GM12891 (cell line): ENCODE data around the gene PDGFRB.

ENCODE experiments used
- POLR2A ChIP-seq: IDR thresholded peaks from 2 replicates; pipeline ENCODE4 v1.6.1; 2011; ENCODE audit warnings: low read depth, low read length, control low read depth
- POLR2AphosphoS5 ChIP-seq: IDR thresholded peaks from 2 replicates; pipeline ENCODE4 v1.6.1; 2011; ENCODE audit warnings: low read depth, low read length, control low read depth
- POU2F2 ChIP-seq: IDR thresholded peaks from 2 replicates; pipeline ENCODE4 v1.6.1; 2011; ENCODE audit warnings: low read depth, mild to moderate bottlenecking, control low read depth, low read length, moderate library complexity
- SPI1 ChIP-seq: IDR thresholded peaks from 2 replicates; pipeline ENCODE4 v1.6.1; 2011; ENCODE audit warnings: low read depth, low read length, control low read depth
- TAF1 ChIP-seq: IDR thresholded peaks from 2 replicates; pipeline ENCODE4 v1.6.1; 2011; ENCODE audit warnings: low read depth, low read length, control low read depth

DNA sequence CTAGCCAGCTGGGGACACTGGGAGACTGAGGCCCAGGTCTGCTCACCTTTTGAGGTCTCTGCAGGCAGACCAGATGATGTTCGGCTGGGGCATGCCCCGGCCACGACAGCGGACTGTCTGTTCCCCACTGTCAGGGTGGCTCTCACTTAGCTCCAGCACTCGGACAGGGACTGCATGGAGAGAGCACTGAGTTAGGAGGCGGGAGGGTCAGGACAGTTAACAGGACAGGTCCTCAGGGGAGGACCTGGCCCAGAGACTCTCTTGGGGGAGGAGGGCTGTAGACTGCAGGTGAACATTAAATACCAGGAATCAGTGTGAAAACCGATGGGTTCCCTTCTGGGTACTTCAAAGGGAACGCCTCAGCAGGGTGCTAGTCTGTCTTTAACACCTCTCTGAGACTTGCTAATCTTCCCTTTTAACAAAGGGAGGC, 25.1 kb downstream of the PDGFRB start:
- no peak for TF ChIP-seq TAF1
- TF ChIP-seq POLR2A = no peak
- no peak for TF ChIP-seq POLR2AphosphoS5
- no peak for TF ChIP-seq SPI1
- TF ChIP-seq POU2F2 = no peak
